Midbrain (tissue), 1 donor: ENCODE measurements around the gene PHACTR3.

Experiments used
- DNase-seq: peaks from one replicate; lab custom pipeline; 2025; lab: John Stamatoyannopoulos, UW

The PHACTR3 gene

GRCh38 chr20:59620860-59621505 lies 16.6 kb downstream of the PHACTR3 start:
- no peak for DNase-seq

- DNase-seq, result no peak
Observed at GRCh38 chr20:59622496-59622895, 18.2 kb downstream of the PHACTR3 start.

- no peak for DNase-seq
Observed at GRCh38 chr20:59623133-59623532, 18.8 kb downstream of the PHACTR3 start.

GRCh38 chr20:59623583-59623982 lies 19.2 kb downstream of the PHACTR3 start:
- no peak for DNase-seq

GRCh38 chr20:59624401-59624800 lies 20.1 kb downstream of the PHACTR3 start:
- DNase-seq, result no peak

GRCh38 chr20:59625214-59625922 lies 21.0 kb downstream of the PHACTR3 start:
- DNase-seq, result peak; percentile 34

- DNase-seq, result no peak
Observed at GRCh38 chr20:59627298-59627697, 23.0 kb downstream of the PHACTR3 start.

- peak; percentile 95 for DNase-seq
Observed at GRCh38 chr20:59628171-59628570, 23.8 kb downstream of the PHACTR3 start.

GRCh38 chr20:59629141-59630045 lies 25.1 kb downstream of the PHACTR3 start:
- DNase-seq, result no peak

GRCh38 chr20:59630526-59630925 lies 26.2 kb downstream of the PHACTR3 start:
- no peak for DNase-seq

- no peak for DNase-seq
Observed at GRCh38 chr20:59631751-59632540, 27.6 kb downstream of the PHACTR3 start.

- peak; percentile 17 for DNase-seq
Observed at GRCh38 chr20:59632541-59633113, 28.3 kb downstream of the PHACTR3 start.

- no peak for DNase-seq
Observed at GRCh38 chr20:59633656-59634251, 29.4 kb downstream of the PHACTR3 start.

GRCh38 chr20:59634435-59635005 lies 30.2 kb downstream of the PHACTR3 start:
- DNase-seq, result no peak

GRCh38 chr20:59636766-59637370 lies 32.5 kb downstream of the PHACTR3 start:
- no peak for DNase-seq

- DNase-seq, result no peak
Observed at GRCh38 chr20:59640267-59640666, 35.9 kb downstream of the PHACTR3 start.

- DNase-seq, result peak; percentile 78
Observed at GRCh38 chr20:59643615-59644061, 39.3 kb downstream of the PHACTR3 start.

- DNase-seq, result no peak
Observed at GRCh38 chr20:59644371-59644939, 40.1 kb downstream of the PHACTR3 start.

GRCh38 chr20:59645271-59645670 lies 40.9 kb downstream of the PHACTR3 start:
- DNase-seq, result peak; percentile 79

- DNase-seq, result peak; percentile 79
Observed at GRCh38 chr20:59645761-59646171, 41.4 kb downstream of the PHACTR3 start.
